ENCODE results near the gene INSRR. TPM values are rescaled to one million over a fixed set of nuclear protein-coding genes. Genes with fewer than 3 reads are reported as not detected.
A peak's percentile ranks its signal among the peaks of the same experiment; 100 is the strongest.

The INSRR gene
- total RNA-seq, 1 donor from 2014 or later, result not detected

- H3K27ac ChIP-seq, result peak overlapping the region; percentile 86
- peak; percentile 92 to 93 for ATAC-seq
- H3K27me3 ChIP-seq (ENCODE audit: low read depth), result peaks cover 22% of the 10 kb centered on the region
- no peaks in the 10 kb centered on the region for H3K36me3 ChIP-seq
- peak; percentile 94 for DNase-seq
- peaks cover 39% of the 10 kb centered on the region for H3K4me1 ChIP-seq
- TF ChIP-seq CTCF (IDR thresholded peaks at IDR 0.05), result peak; percentile 93
- peak overlapping the region; percentile 63 for H3K4me3 ChIP-seq
- intact Hi-C loops (cut with DNase I), result no loop called here
- H3K9me3 ChIP-seq, result no peaks in the 10 kb centered on the region
Measured at GRCh38 chr1:156892190-156893047, 33.5 kb upstream of the INSRR start.

GRCh38 chr1:156889802-156890580 is 31.1 kb upstream of the INSRR start:
- peak; percentile 77 for TF ChIP-seq CTCF (IDR thresholded peaks at IDR 0.05)

GRCh38 chr1:156887734-156888133 is 28.8 kb upstream of the INSRR start:
- intact Hi-C loops (cut with DNase I), result no loop called here
- peaks cover 16% of the 10 kb centered on the region for H3K27me3 ChIP-seq (ENCODE audit: low read depth)
- no peak for TF ChIP-seq CTCF (IDR thresholded peaks at IDR 0.05)
- DNase-seq (no peak), ATAC-seq (no peak)
- H3K4me3 ChIP-seq, result no peak overlapping the region
- H3K27ac ChIP-seq, result no peak overlapping the region
- peaks cover 4% of the 10 kb centered on the region for H3K4me1 ChIP-seq
- H3K9me3 ChIP-seq, result no peaks in the 10 kb centered on the region
- no peaks in the 10 kb centered on the region for H3K36me3 ChIP-seq

More at GRCh38 chr1:156889802-156890580, 31.1 kb upstream of the INSRR start:
- intact Hi-C loops (cut with DNase I), result no loop called here
- no peaks in the 10 kb centered on the region for H3K9me3 ChIP-seq
- H3K27ac ChIP-seq, result no peak overlapping the region
- ATAC-seq (peak; percentile 57), DNase-seq (peak; percentile 84)
- no peak overlapping the region for H3K4me3 ChIP-seq
- peaks cover 16% of the 10 kb centered on the region for H3K4me1 ChIP-seq
- peaks cover 23% of the 10 kb centered on the region for H3K27me3 ChIP-seq (ENCODE audit: low read depth)
- no peaks in the 10 kb centered on the region for H3K36me3 ChIP-seq

GRCh38 chr1:156887317-156887716 is 28.4 kb upstream of the INSRR start:
- no peaks in the 10 kb centered on the region for H3K36me3 ChIP-seq
- no peak for DNase-seq
- H3K4me3 ChIP-seq, result no peak overlapping the region
- H3K4me1 ChIP-seq, result peaks cover 4% of the 10 kb centered on the region
- no peak overlapping the region for H3K27ac ChIP-seq
- intact Hi-C loops (cut with DNase I), result no loop called here
- H3K27me3 ChIP-seq (ENCODE audit: low read depth), result peaks cover 16% of the 10 kb centered on the region
- no peaks in the 10 kb centered on the region for H3K9me3 ChIP-seq
- no peak for TF ChIP-seq CTCF (IDR thresholded peaks at IDR 0.05)
- ATAC-seq, result no peak

- intact Hi-C loops (cut with DNase I), result no loop called here
- no peak overlapping the region for H3K27ac ChIP-seq
- TF ChIP-seq CTCF (IDR thresholded peaks at IDR 0.05), result no peak
Measured at GRCh38 chr1:156886583-156887281, 27.8 kb upstream of the INSRR start.

More at GRCh38 chr1:156886583-156887281, 27.8 kb upstream of the INSRR start:
- Histone ChIP-seq H3K4me3 (no peak overlapping the region), H3K27me3 (ENCODE audit: low read depth) (peaks cover 18% of the 10 kb centered on the region), H3K9me3 (no peaks in the 10 kb centered on the region), H3K36me3 (no peaks in the 10 kb centered on the region), H3K4me1 (no peaks in the 10 kb centered on the region)
- no peak for DNase-seq
- no peak for ATAC-seq
